ENCODE results near the gene ZNF195. TPM values are rescaled to one million over a fixed set of nuclear protein-coding genes. Genes with fewer than 3 reads are reported as not detected.

The ZNF195 gene
- total and polyA plus RNA-seq, 2 of the 8 experiments (the other 6 are each of a cell fraction or from before 2014, with no cell fraction given), result 23.9 to 88.6 TPM

GRCh38 chr11:3338569-3339339 is 40.2 kb downstream of the ZNF195 start:
- DNase-seq (ENCODE audit: low read depth in 1 of 2, low spot score in 2 of 2) (peak in 1 of 2 experiments; percentile 30), FAIRE-seq (no peak)
- WGBS, 2 experiments (ENCODE audit: extremely low coverage in 1 of 2, insufficient coverage in 1 of 2, insufficient read length in 1 of 2, insufficient replicate concordance in 2 of 2, low coverage in 1 of 2, low lambda C conversion rate in 2 of 2, missing lambda C conversion rate in 1 of 2), result 81% methylated on average over 7 of the region's 7 CpGs; no CpG with 5 or more reads in 1 of the 2 experiments
- Histone ChIP-seq H3K36me3 (ENCODE audit: control insufficient read depth in 2 of 4, insufficient read depth in 4 of 4, low read length in 3 of 4) (no peaks in the 10 kb centered on the region), H2BK120ac (replicated peaks; ENCODE audit: low read depth, low read length) (no peak overlapping the region), H3K18ac (ENCODE audit: extremely low read depth, low read length) (no peak overlapping the region), H3K27ac (ENCODE audit: low read depth, low read length) (no peak overlapping the region), H3K4me3 (ENCODE audit: extremely low read depth in 1 of 4, insufficient read depth in 2 of 4, low read depth in 3 of 4, low read length in 4 of 4) (no peak overlapping the region), H3K27me3 (replicated peaks in 1 of 4; ENCODE audit: control insufficient read depth in 3 of 4, extremely low read depth in 1 of 4, insufficient read depth in 3 of 4, low read length in 3 of 4) (no peaks in the 10 kb centered on the region), H2BK5ac (ENCODE audit: low read depth, low read length) (no peak overlapping the region), H3K56ac (replicated peaks; ENCODE audit: insufficient read length, low read depth, low read length) (no peak overlapping the region), H3K14ac (ENCODE audit: insufficient read length) (no peak overlapping the region), H2AK5ac (ENCODE audit: low read depth, low read length) (no peak overlapping the region), H2BK12ac (ENCODE audit: low read depth, low read length) (no peak overlapping the region), H3K4me2 (ENCODE audit: insufficient read depth in 1 of 2, low read depth in 2 of 2, low read length in 2 of 2) (no peak overlapping the region), H3K9ac (replicated peaks in 1 of 4; ENCODE audit: extremely low read depth in 1 of 4, low read depth in 3 of 4, low read length in 3 of 4) (no peak overlapping the region), H3K9me3 (ENCODE audit: insufficient read depth in 2 of 2, low read depth in 1 of 2, low read length in 1 of 2) (no peaks in the 10 kb centered on the region), H2BK15ac (ENCODE audit: low read length) (no peak overlapping the region), H4K5ac (ENCODE audit: insufficient read length, low read depth, low read length) (no peak overlapping the region), H3K79me1 (ENCODE audit: low read depth, low read length) (no peaks in the 10 kb centered on the region), H3K79me2 (ENCODE audit: control insufficient read depth in 1 of 2, insufficient read depth in 2 of 2, low read length in 2 of 2) (no peaks in the 10 kb centered on the region), H3K23ac (ENCODE audit: insufficient read length) (no peak overlapping the region), H4K20me1 (replicated peaks in 1 of 2; ENCODE audit: control insufficient read depth in 1 of 2, insufficient read depth in 2 of 2, low read length in 2 of 2) (no peaks in the 10 kb centered on the region), H2AFZ (ENCODE audit: low read length) (no peak overlapping the region), H2BK20ac (ENCODE audit: low read length) (no peak overlapping the region), H3K4me1 (replicated peaks in 1 of 4; ENCODE audit: control insufficient read depth in 3 of 4, insufficient read depth in 4 of 4, low read length in 3 of 4) (no peaks in the 10 kb centered on the region), H3K4ac (replicated peaks; ENCODE audit: insufficient read length, low read depth, low read length) (no peak overlapping the region), H4K8ac (ENCODE audit: extremely low read depth, insufficient read depth, low read length) (no peak overlapping the region), H4K91ac (replicated peaks; ENCODE audit: insufficient read length, low read length) (no peak overlapping the region), H3K23me2 (ENCODE audit: low read depth, low read length) (no peaks in the 10 kb centered on the region)
- POLR2A ChIA-PET (ENCODE audit: partially characterized antibody), result no interaction called here
- CTCF ChIA-PET (ENCODE audit: partially characterized antibody), result no interaction called here
- no peak for TF ChIP-seq KDM5A (IDR thresholded peaks at IDR 0.05; ENCODE audit: low read length)
- no peak for TF ChIP-seq TBP (IDR thresholded peaks at IDR 0.05; ENCODE audit: low read depth, low read length)
- no peak for TF ChIP-seq POLR2A (IDR thresholded peaks at IDR 0.05; ENCODE audit: control extremely low read depth in 1 of 2, low read depth in 2 of 2, low read length in 2 of 2)
- no peak for TF ChIP-seq ATF3 (IDR thresholded peaks at IDR 0.05; ENCODE audit: insufficient read depth, low read depth, low read length)
- no peak for TF ChIP-seq SP4 (IDR thresholded peaks at IDR 0.05; ENCODE audit: low read length)
- TF ChIP-seq RNF2 (IDR thresholded peaks at IDR 0.05; ENCODE audit: borderline replicate concordance, low read depth, low read length, missing control alignments, poor library complexity, severe bottlenecking), result no peak
- no peak for TF ChIP-seq BACH1 (IDR thresholded peaks at IDR 0.05; ENCODE audit: low read length)
- TF ChIP-seq CHD2 (IDR thresholded peaks at IDR 0.05; ENCODE audit: low read length), result no peak
- no peak for TF ChIP-seq MAFK (IDR thresholded peaks at IDR 0.05; ENCODE audit: low read depth, low read length)

Measured in H1 (cell line).